Mesenchymal stem cell (in vitro differentiated cells and primary cell): ENCODE data around the gene SULF2.

Source experiments
- DNase-seq: peaks from one replicate; pipeline ENCODE4 v3.0.0-alpha.2; 2013
- H2AFZ ChIP-seq: one replicate; pipeline ENCODE4 v1.6.1; 2013; ENCODE audit warnings: low read depth, mild to moderate bottlenecking, control low read depth, inconsistent platforms, low read length, moderate library complexity
- H2AK5ac ChIP-seq: 2 replicates; pipeline ENCODE4 v1.6.1; 2013; ENCODE audit warnings: low read length, moderate library complexity, mild to moderate bottlenecking, inconsistent platforms; ENCODE audit not compliant: severe bottlenecking
- H2BK120ac ChIP-seq: one replicate; pipeline ENCODE4 v1.6.1; 2013; ENCODE audit warnings: low read depth, mild to moderate bottlenecking, inconsistent platforms, low read length, moderate library complexity
- H2BK12ac ChIP-seq, 2 experiments: one replicate each; pipeline ENCODE4 v1.6.1; 2013; ENCODE audit warnings: inconsistent platforms in 2 of 2, low read length in 2 of 2, mild to moderate bottlenecking in 2 of 2, moderate library complexity in 2 of 2, control low read depth in 1 of 2
- H2BK15ac ChIP-seq: one replicate; pipeline ENCODE4 v1.6.1; 2013; ENCODE audit warnings: mild to moderate bottlenecking, low read depth, inconsistent platforms; ENCODE audit not compliant: poor library complexity, severe bottlenecking
- H2BK5ac ChIP-seq: 2 replicates; pipeline ENCODE4 v1.6.1; 2013; ENCODE audit warnings: low read depth, mild to moderate bottlenecking, low read length, control low read depth, inconsistent platforms; ENCODE audit not compliant: poor library complexity, severe bottlenecking
- H3K14ac ChIP-seq, 2 experiments: one replicate each; pipeline ENCODE4 v1.6.1; 2013; ENCODE audit warnings: inconsistent platforms in 2 of 2, low read length in 2 of 2, control low read depth in 1 of 2, mild to moderate bottlenecking in 1 of 2, moderate library complexity in 1 of 2
- H3K18ac ChIP-seq, 2 experiments: one replicate each; pipeline ENCODE4 v1.6.1; 2013; ENCODE audit warnings: inconsistent platforms in 2 of 2, low read length in 2 of 2, control low read depth in 1 of 2, low read depth in 1 of 2, mild to moderate bottlenecking in 1 of 2
- H3K23ac ChIP-seq, 2 experiments: one replicate each; pipeline ENCODE4 v1.6.1; 2013; ENCODE audit warnings: inconsistent platforms in 2 of 2, low read length in 2 of 2, mild to moderate bottlenecking in 2 of 2, moderate library complexity in 2 of 2, control low read depth in 1 of 2
- H3K27ac ChIP-seq: 2 replicates; pipeline ENCODE4 v1.5.1; 2013; ENCODE audit warnings: mild to moderate bottlenecking, moderate library complexity, low read length, control low read depth, inconsistent platforms; ENCODE audit not compliant: poor library complexity, severe bottlenecking
- H3K27me3 ChIP-seq, 2 experiments: 2 replicates each; pipeline versions ENCODE4 v1.6.1 to v1.7.0; 2013; ENCODE audit warnings: low read length in 2 of 2, mild to moderate bottlenecking in 2 of 2, moderate library complexity in 2 of 2, control low read depth in 1 of 2, inconsistent platforms in 1 of 2; ENCODE audit not compliant: control insufficient read depth in 1 of 2, insufficient read depth in 1 of 2
- H3K36me3 ChIP-seq, 2 experiments: 2 replicates each; pipeline versions ENCODE4 v1.6.1 to v1.7.0; 2013; ENCODE audit warnings: low read length in 2 of 2, control low read depth in 1 of 2, inconsistent platforms in 1 of 2, low read depth in 1 of 2, mild to moderate bottlenecking in 1 of 2; ENCODE audit not compliant: insufficient read depth in 2 of 2, control insufficient read depth in 1 of 2
- H3K4ac ChIP-seq, 2 experiments: one replicate each; pipeline ENCODE4 v1.6.1; 2013; ENCODE audit warnings: inconsistent platforms in 2 of 2, low read length in 2 of 2, mild to moderate bottlenecking in 2 of 2, moderate library complexity in 2 of 2, control low read depth in 1 of 2, low read depth in 1 of 2
- H3K4me1 ChIP-seq: 2 replicates; pipeline ENCODE4 v1.6.1; 2013; ENCODE audit warnings: low read depth, low read length, control low read depth; ENCODE audit not compliant: control insufficient read depth, insufficient read depth
- H3K4me2 ChIP-seq: 2 replicates; pipeline ENCODE4 v1.6.1; 2013; ENCODE audit warnings: low read length, mild to moderate bottlenecking, inconsistent platforms; ENCODE audit not compliant: poor library complexity, severe bottlenecking
- H3K4me3 ChIP-seq, 2 experiments: 2 replicates each; pipeline versions ENCODE4 v1.5.1 to v1.7.0; 2013; ENCODE audit warnings: low read length in 2 of 2, mild to moderate bottlenecking in 2 of 2, control low read depth in 1 of 2, low read depth in 1 of 2; ENCODE audit not compliant: insufficient read depth in 1 of 2
- H3K79me1 ChIP-seq: replicated peaks from 2 replicates; pipeline ENCODE4 v1.6.1; 2013; ENCODE audit warnings: mild to moderate bottlenecking, control low read depth, low read length, inconsistent platforms; ENCODE audit not compliant: poor library complexity, severe bottlenecking
- H3K9ac ChIP-seq: 2 replicates; pipeline ENCODE4 v1.7.0; 2013; ENCODE audit warnings: mild to moderate bottlenecking, low read length, moderate library complexity
- H3K9me3 ChIP-seq: 2 replicates; pipeline ENCODE4 v1.7.0; 2013; ENCODE audit warnings: mild to moderate bottlenecking, low read length; ENCODE audit not compliant: control insufficient read depth
- H4K8ac ChIP-seq: one replicate; pipeline ENCODE4 v1.6.1; 2013; ENCODE audit warnings: inconsistent platforms, mild to moderate bottlenecking, low read length, moderate library complexity
- H4K91ac ChIP-seq: one replicate; pipeline ENCODE4 v1.6.1; 2013; ENCODE audit warnings: mild to moderate bottlenecking, low read length, inconsistent platforms
- WGBS: methylation state at CpG from one replicate; pipeline ENCODE4 v1.1.7; 2013; ENCODE audit warnings: mixed read lengths; 5-methylcytosine and 5-hydroxymethylcytosine counted together

The SULF2 gene

DNA sequence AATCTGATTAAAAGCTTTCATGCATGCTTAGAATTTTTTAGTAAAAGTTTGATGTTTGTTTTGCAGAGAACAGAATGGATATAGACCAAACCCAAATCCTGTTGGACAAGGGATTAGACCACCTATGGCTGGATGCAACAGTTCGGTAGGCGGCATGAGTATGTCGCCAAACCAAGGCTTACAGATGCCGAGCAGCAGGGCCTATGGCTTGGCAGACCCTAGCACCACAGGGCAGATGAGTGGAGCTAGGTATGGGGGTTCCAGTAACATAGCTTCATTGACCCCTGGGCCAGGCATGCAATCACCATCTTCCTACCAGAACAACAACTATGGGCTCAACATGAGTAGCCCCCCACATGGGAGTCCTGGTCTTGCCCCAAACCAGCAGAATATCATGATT lies 150.0 kb downstream of the SULF2 start:
- no peak overlapping the region for H3K9ac ChIP-seq
- no peak overlapping the region for H3K23ac ChIP-seq
- no peak overlapping the region for H2BK5ac ChIP-seq
- H3K27ac ChIP-seq: no peak overlapping the region
- no peak overlapping the region for H4K91ac ChIP-seq
- peaks cover 10% of the 10 kb centered on the region for H3K79me1 ChIP-seq
- H2BK15ac ChIP-seq: no peak overlapping the region
- no peak overlapping the region for H3K4ac ChIP-seq
- no peak overlapping the region for H2BK120ac ChIP-seq
- no peak overlapping the region for H4K8ac ChIP-seq
- no peak for DNase-seq
- no peaks in the 10 kb centered on the region for H3K4me1 ChIP-seq
- no peak overlapping the region for H2AK5ac ChIP-seq
- H3K36me3 ChIP-seq: peaks cover 16 to 89% of the 10 kb centered on the region in 2 experiments
- no peak overlapping the region for H2AFZ ChIP-seq
- no peaks in the 10 kb centered on the region for H3K27me3 ChIP-seq
- H2BK12ac ChIP-seq: no peak overlapping the region
- no peaks in the 10 kb centered on the region for H3K9me3 ChIP-seq
- H3K4me2 ChIP-seq: no peak overlapping the region
- no peak overlapping the region for H3K18ac ChIP-seq
- WGBS: 100% methylated on average over 4 of the region's 4 CpGs
- no peak overlapping the region for H3K14ac ChIP-seq
- no peak overlapping the region for H3K4me3 ChIP-seq

DNA sequence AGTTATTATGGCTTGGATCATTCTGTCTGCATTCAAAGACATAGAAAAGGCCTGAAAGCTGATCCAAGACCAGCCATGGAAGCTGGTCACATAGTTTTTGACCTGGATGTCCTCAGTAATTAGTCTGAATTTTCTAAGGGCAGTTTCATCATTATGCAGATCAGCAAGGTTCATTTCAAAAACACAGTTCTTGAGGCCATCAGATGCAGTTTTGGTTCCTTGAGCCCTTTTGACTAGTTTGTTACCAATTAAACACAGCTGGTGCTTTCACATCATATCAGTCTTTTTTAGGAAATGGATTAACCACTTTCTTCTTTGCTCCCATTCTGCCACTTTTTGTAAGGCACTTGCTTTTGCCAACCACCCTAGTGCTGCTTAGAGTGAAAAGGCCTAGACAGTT lies 154.2 kb downstream of the SULF2 start:
- H3K18ac ChIP-seq: no peak overlapping the region
- no peak overlapping the region for H3K27ac ChIP-seq
- H2BK15ac ChIP-seq: no peak overlapping the region
- no peak overlapping the region for H3K4ac ChIP-seq
- H2BK120ac ChIP-seq: no peak overlapping the region
- H3K4me1 ChIP-seq: no peaks in the 10 kb centered on the region
- no peak overlapping the region for H4K91ac ChIP-seq
- no peak overlapping the region for H3K9ac ChIP-seq
- no peak for DNase-seq
- no peak overlapping the region for H3K23ac ChIP-seq
- H3K36me3 ChIP-seq: peaks cover 5 to 82% of the 10 kb centered on the region in 2 experiments
- no peak overlapping the region for H2BK5ac ChIP-seq
- no peak overlapping the region for H3K4me3 ChIP-seq
- no peaks in the 10 kb centered on the region for H3K27me3 ChIP-seq
- no peak overlapping the region for H3K4me2 ChIP-seq
- H2AK5ac ChIP-seq: no peak overlapping the region
- no peak overlapping the region for H4K8ac ChIP-seq
- no peaks in the 10 kb centered on the region for H3K9me3 ChIP-seq
- H2AFZ ChIP-seq: no peak overlapping the region
- no peak overlapping the region for H3K14ac ChIP-seq
- H2BK12ac ChIP-seq: no peak overlapping the region
- peaks cover 6% of the 10 kb centered on the region for H3K79me1 ChIP-seq

DNA sequence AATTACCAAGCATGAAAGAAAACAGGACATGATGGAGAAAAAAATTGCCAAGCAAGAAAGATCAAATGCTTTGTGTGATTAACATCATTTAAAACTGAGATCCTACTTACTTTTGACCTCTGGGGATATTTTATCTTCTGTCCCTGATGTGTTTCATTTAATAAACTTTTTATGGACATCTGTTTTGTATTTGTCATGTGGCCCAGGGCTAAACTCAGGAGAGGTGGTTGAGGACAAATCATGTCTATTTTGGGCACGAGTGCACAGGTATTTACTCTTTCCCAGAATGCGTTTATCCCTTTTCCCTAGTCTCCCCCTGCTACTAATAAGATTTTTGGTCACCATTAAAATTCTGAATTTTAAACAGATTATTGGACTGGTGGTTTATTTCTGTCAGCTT lies 155.4 kb downstream of the SULF2 start:
- no CpG with 5 or more reads among the region's 2 CpGs for WGBS
- Histone ChIP-seq H4K8ac (no peak overlapping the region), H3K4me3 (no peak overlapping the region)

GRCh38 chr20:47627540-47627939 lies 157.7 kb downstream of the SULF2 start:
- Histone ChIP-seq H3K36me3 (peaks cover 3 to 82% of the 10 kb centered on the region in 2 experiments), H3K79me1 (peaks cover 10% of the 10 kb centered on the region), H2BK15ac (no peak overlapping the region), H4K91ac (no peak overlapping the region), H2BK120ac (no peak overlapping the region), H3K4me1 (peaks cover 4% of the 10 kb centered on the region), H2AFZ (no peak overlapping the region), H4K8ac (no peak overlapping the region), H3K23ac (no peak overlapping the region), H3K4me2 (no peak overlapping the region), H3K4me3 (no peak overlapping the region), H3K9ac (no peak overlapping the region), H2BK12ac (no peak overlapping the region), H2AK5ac (no peak overlapping the region), H3K27me3 (no peaks in the 10 kb centered on the region), H3K4ac (no peak overlapping the region), H3K27ac (no peak overlapping the region), H3K18ac (no peak overlapping the region), H2BK5ac (no peak overlapping the region), H3K9me3 (no peaks in the 10 kb centered on the region), H3K14ac (no peak overlapping the region)
- DNase-seq: no peak
- 98% methylated on average over 4 of the region's 4 CpGs for WGBS

More for the DNA sequence above, 155.4 kb downstream of the SULF2 start:
- Histone ChIP-seq H2BK15ac (no peak overlapping the region), H3K9me3 (no peaks in the 10 kb centered on the region), H3K4me2 (no peak overlapping the region), H2AFZ (no peak overlapping the region), H2AK5ac (no peak overlapping the region), H3K27me3 (no peaks in the 10 kb centered on the region), H3K4me1 (no peaks in the 10 kb centered on the region), H2BK5ac (no peak overlapping the region), H3K23ac (no peak overlapping the region), H4K91ac (no peak overlapping the region), H3K18ac (no peak overlapping the region), H3K79me1 (peaks cover 6% of the 10 kb centered on the region), H3K4ac (no peak overlapping the region), H3K36me3 (peaks cover 0 to 82% of the 10 kb centered on the region in 2 experiments), H3K14ac (no peak overlapping the region), H3K27ac (no peak overlapping the region), H3K9ac (no peak overlapping the region), H2BK120ac (no peak overlapping the region), H2BK12ac (no peak overlapping the region)
- no peak for DNase-seq
